NCI-H524 treated with DMSO at 0.1 percent for 48 hours (cell line): ENCODE measurements around the gene WBP1.
"Not testable (repeated sequence)": the region's sequence is repeated elsewhere in the genome, so short reads cannot be mapped to it uniquely, and the experiment has no call there.

Experiments used
- DNase-seq: peaks from one replicate; lab custom pipeline; 2025; lab: John Stamatoyannopoulos, UW

Gene WBP1

DNA sequence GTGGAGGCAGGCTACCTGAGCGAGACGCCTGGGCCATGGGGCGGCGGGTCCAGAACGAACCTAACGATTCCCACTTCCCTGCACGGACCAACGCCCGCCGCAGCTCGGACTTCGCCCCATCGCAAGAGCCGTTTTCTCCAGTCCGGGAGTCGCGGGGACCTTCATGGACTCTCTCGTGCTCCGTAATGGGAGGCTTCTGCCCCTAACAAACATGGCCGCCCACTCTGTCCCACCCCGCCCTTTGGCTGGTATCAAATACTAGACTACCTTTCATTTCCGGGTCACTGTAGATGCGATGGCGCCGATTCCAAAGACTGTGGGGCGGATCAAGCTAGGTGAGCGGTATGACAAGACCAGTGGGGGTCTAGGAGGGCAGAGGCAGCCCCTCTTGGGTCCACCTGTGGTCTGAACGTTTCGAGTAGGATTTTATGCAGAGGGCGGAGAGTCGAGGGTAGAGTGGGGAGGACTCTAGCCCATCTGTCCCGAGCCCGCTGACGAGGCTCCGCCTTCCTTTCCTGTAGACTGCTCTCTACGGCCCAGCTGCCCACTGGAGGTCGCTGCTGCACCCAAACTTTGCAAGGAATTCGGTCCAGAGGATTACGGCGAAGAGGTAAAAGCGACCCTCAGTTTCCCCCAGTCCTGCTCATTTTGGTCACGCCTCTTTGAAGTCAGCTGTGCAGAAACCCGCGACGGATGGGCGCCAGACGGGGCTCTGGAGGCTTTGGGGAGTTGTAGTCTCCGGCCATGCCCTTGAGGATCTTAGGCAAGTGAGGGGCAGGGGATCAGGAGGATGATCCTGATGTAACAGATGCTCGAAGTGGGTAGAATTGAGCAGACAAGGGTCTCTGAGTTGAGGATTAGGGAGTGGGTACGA lies 24.8 kb downstream of the WBP1 start, which contains the start of the genes CCDC142 and TTC31:
Gene CCDC142 (minus strand): TSS at position 198 of the 874 bp plus-strand sequence. CDS start 161 bp downstream, at position 37.
Gene TTC31 (plus strand): TSS at position 281 of the 874 bp plus-strand sequence. CDS start 15 bp downstream, at position 296.
- peak; percentile 85 for DNase-seq

DNA sequence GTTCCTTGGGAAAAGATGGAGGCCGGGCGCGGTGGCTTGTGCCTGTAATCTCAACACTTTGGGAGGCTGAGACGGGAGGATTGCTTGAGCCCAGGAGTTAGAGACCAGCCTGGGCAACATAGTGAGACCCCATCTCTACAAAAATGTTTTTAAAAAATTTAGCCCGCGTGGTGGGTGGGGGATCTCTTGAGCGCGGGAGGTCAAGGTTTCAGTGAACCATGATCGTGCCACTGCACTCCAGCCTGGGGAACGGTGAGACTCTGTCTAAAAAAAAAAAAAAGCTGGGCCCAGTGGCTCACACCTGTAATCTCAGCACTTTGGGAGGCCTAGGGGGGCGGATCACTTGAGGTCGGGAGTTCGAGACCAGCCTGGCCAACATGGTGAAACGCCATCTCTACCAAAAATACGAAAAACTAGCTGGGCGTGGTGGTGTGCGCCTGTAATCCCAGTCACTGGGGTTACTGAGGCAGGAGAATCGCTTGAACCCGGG lies 25.5 kb downstream of the WBP1 start:
- not testable (repeated sequence) for DNase-seq

DNA sequence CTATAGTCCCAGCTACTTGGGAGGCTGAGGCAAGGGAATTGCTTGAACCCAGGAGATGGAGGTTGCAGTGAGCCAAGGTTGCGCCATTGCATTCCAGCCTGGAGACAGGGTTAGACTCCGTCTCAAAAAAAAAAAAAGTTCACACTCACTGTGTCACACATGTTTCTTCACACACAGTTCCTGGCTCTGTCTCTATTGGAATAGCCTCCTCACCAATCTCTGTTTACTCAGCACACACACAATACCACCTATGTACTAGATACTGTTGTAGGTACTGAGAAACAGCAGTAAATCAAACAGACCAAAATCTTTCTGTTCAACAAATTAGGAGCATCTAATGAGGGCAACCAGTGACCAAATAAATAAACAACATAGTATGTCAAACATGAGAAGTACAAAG lies 27.9 kb downstream of the WBP1 start:
- DNase-seq, result no peak

DNA sequence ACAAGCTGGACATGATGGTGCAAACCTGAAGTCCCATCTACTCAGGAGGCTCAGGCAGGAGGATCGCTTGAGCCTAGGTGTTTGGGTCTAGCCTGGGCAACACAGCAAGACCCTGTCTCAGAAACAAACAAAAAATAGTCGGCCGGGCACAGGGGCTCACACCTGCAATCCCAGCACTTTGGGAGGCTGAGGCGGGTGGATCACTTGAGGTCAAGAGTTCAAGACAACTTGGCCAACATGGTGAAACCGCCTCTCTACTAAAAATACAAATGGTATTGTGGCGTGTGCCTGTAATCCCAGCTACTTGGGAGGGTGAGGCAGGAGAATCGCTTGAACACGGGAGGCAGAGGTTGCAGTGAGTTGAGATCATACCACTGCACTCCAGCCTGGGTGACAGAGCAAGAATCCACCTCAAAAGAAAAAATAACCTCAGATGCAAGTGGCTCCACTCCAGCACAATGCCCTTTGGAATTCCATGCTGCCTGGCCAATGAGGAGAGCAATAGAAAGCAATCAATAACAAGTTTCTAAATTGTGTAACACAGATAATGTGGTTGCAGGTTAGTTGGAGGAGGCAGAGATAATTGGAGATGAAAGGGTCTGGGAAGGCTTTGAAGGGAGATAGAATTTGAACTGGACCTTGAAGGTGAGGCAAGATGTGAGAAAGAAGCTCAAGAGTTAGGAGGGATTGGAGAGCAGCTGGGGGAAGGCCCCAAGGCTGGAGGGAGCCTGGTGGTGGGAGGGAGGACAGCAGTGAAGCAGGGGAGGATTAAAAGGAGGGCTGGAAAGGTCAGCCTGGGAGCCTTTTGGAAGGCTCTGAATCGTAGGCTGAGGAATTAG lies 30.6 kb downstream of the WBP1 start:
- no peak for DNase-seq

DNA sequence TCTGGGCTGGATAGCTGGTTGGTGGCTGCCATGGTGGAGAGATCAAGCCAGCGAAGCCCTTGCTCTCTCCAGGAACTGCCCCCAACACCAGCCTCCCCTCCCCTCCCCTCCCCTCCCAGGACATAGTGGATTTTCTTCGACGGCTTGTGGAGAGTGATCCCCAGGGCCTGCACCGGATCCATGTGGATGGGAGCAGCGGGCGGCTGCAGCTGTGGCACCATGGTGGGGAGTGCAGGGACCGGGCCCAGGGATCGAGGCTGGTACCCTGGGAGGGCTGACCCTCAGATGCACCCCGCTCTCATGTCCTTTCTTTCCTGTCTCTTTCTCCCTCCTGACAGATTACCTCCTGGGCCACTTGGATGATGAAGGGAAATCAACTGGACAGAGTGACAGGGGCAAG lies 31.7 kb downstream of the WBP1 start:
- no peak for DNase-seq

DNA sequence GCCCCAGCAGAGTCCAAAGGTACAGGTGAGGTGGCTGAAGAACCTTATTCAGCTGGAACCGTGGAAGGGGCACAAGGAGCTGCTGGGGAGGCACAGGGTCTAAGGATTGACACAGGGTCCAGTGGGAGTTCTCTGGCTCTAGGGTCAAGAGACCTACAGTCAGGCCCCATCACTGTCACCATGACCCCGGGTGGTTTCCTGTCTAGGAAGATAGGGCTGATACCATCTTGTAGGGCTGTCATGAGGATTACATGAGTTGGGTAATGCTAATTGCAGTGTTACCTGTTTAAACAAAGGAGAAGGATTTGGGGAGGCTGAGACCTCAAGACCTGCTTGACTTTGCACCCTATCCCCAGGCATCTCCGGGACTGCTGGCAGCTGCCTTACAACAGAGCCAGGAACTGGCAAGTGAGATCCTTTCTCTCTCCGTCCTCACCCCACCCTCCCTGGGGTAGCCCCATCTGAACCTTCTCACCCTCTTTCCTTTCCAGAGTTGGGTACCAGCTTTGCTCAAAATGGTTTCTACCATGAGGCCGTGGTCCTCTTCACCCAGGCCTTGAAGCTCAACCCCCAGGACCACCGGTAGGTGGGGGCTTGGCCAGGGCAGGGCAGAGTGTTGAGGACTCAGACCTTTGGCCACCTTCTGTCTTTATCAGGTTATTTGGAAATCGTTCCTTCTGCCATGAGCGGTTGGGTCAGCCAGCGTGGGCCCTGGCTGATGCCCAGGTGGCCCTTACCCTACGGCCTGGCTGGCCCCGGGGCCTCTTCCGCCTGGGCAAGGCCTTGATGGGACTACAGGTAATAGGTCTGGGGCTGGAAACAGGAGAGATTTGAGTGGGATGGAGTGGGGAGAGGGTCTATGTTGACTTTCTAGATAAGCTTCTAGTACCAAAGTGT lies 33.7 kb downstream of the WBP1 start:
- no peak for DNase-seq

DNA sequence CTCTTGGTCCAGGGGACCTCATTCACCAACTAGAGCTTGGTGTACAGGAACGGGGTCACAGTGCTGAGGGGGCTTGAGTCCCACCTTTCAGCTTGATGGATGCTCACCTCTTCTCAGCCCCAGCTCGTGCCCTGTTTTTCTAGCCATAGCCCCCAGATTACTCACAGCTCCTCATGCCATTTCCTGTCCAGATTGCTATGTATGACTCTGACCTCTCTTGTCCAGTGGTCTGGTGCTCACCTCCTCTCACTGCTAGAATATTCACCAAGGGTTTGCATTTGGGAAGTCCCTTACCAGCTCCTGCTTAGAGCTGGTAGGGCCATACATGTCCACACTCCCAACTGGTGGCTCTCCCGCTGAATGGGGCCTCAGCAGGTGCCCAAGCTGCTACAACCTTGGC lies 35.3 kb downstream of the WBP1 start:
- DNase-seq, result no peak

DNA sequence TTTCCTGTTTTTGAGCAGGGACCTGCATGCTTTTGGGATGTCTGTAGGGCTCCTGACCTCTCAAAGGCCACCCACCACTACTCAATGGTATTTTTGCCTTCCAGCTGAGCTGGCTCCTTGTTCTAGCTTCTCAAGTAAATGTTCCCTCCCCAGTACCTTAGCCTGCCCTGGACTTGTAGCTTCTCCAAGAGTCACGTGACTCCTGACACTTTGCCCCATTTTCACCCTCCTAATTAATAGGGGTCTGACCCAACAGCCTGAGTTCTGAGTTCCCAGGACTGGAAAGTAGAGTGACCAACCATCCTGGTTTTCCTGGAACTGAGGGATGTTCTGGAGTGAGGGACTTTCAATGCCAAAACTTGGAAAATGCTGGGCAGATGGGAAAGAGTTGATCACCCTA lies 37.2 kb downstream of the WBP1 start:
- DNase-seq, result no peak

DNA sequence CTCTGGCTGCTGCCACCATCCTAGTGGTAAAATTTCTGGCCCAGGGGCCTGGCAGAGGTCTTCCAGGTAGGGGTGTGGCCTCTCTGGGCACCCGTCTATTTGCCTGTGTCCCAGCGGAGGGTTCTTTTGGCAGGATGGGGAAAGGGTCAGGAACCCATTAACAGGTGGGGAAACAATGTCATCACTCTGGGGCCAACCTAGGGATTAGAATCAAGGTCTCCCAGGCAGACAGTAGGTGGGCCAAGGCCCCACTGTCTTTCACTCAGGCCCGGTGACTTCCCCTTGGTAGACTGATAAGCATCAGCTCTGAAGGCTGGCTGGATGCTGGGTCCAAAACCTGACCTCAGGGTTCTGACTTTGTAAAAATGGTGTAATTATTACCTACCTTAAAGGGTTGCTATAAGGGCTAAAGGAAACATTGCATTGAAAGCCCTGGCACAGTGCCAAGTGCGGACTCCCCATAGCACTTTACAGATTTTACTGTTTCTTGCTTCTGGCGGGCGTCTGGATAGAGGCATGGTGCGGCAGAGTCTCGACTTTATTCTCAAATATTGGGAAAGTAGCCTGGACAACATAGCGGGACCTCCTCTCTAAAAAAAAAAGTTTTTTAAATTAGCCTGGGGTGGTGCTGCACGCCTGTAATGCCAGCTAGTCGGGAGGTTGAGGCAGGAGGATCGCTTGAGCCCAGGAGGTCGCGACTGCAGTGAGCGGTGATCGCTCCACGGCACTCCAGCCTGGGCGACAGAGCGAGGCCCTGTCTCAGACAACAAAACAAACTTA lies 38.9 kb downstream of the WBP1 start:
- DNase-seq, result no peak

DNA sequence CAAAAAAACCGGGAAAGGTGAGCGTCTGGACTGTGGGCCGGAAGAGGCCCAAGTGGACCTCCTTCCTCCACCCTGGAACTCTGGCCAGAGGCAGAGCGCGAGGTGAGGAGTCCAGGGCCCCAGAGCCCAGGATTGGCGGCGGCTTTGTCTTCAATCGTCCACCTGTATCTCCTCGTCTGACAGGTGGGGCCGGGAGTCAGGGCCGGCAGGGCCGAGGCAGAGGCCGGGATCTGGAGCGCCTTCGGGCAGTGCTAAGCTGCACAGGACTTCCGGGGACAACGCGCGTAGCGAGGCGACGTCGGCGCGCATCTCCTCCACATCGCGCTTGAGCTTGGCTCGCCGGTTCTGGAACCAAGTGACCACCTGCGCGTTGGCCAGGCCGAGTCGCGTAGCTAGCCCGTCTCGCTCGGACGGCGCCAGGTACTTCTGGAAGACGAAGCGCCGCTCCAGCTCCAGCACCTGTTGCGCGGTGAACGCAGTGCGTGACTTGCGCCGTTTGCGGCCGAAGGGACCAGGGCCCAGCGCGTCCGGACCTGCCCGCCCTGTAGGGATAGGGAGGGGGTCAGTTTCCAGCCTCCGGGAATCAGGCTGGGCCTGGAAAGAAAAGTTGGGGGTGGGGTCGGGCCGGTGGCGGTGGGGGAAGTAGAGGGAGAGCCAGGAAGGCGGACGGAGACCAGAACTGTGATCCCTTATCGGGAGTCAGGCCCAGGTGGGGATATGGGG lies 39.7 kb downstream of the WBP1 start:
- no peak for DNase-seq

DNA sequence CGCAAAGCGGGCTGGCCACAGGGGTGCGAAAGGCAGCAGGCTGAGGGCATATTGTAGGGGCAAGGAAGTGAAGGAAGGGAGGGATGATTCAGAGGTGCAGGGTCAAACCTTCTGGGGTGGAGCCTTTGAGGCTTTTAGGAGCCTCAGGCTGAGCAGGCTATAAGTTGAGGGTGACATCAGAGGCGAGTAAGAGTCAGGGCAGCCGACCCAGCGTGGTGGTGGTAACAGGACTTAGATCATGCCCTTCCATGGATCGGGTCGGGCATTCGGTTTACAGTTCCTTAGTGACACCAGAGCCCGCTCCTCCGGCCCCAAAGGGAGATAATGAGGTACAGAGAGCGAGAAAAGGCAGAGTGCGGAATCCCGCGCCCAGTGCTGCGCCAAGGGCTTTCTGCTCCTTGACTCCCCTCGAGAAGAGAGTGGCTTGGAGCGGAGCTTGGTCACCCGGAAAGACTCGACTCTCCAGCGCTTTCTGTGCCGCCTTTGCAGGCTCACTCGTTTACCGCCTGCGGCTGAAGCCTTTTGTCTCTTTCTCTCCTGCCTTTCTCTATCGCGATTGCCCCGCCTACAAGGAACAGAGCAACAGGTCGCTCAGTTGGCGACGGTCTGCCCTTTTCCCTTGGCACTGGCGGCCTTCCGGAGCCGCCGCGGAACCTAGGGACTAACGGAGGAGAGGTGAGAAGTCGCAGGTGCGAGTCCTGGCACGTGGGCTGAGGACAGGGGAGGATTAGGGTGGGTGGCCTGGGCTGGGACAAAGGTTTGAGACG lies 40.4 kb downstream of the WBP1 start:
- no peak for DNase-seq

DNA sequence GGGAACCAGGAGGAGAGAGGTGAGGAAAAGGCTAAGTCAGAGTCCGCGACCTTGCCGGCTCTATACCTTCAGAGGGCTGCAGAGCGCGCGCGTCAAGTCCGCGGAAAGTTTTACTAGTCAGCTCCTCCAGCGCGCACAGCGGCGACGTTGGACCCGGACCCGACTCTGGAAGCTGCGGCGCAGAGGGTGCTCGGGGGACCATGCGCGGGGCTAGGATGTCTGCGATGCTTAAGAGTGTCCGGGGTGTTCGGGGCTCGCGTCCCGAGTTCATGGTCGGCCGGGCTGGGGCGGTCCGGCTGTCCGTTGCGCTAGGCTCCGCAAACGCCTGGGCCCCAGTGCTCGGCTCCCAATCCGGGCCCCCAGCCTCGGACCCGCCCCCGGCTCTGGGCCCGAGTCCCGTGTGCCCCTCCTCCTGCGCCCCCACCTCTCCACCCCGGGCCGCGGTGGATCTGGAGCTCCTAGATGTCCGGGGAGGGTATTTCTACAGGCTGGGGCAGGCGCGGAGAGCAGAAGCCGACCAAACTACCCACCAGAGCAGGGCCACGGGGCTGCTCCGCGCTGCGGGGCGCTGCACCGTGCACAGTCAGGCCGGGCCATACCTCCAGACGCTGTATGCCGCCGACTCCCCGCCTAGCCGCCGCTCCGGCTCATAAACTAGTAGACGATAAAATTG lies 41.2 kb downstream of the WBP1 start, which contains the start of gene LBX2:
Gene LBX2 (minus strand): TSS at position 337 of the 673 bp plus-strand sequence. CDS start 66 bp downstream, at position 271.
- no peak for DNase-seq

DNA sequence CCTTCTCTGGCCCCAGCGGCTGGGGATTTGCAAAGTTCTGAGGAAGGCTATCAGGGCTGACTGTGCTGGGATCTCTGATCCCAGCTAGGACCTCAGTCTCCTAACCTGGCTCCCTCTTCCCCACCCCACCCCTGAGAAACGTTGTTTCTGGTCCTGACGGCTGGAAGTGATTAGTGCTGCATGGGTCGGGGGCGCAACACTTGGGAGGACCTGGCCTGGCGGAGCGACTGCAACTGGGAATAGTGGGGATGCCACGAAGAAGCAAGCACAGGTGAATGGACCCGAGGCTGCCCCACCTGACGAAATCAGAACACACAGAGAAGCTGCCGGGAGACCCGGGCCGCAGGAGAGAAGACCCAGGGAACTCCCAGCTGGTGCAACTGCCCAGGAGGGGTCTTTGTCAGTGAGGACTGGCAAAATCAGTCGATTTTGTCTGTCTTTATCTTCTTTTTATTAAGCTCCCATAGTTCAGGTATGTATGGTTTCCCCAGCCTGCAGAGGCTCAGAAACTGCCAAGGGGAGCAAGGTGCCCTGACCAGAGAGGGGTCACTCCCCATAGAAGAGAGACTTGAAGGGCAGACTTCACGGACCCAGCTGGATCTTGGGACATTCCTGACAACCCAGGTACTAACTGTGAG lies 41.8 kb downstream of the WBP1 start:
- DNase-seq, result no peak

DNA sequence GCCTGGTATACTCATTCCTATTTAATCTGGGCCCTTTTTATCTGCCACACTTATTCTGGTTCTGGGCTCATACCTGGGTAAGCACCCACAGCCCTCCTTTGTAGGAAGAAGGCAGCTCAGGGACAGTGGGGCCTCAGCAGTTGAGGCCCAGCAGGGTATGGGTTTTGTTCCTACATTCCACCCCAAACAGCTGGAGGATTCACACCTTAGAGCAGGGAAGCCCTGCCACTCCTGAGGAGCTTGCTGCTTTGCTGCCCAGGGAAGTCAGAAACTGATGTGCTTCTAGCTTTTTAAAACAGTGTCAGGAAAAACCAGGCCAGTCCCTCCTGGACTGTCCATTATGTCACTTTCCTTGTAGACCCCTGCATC lies 42.3 kb downstream of the WBP1 start:
- DNase-seq, result no peak

DNA sequence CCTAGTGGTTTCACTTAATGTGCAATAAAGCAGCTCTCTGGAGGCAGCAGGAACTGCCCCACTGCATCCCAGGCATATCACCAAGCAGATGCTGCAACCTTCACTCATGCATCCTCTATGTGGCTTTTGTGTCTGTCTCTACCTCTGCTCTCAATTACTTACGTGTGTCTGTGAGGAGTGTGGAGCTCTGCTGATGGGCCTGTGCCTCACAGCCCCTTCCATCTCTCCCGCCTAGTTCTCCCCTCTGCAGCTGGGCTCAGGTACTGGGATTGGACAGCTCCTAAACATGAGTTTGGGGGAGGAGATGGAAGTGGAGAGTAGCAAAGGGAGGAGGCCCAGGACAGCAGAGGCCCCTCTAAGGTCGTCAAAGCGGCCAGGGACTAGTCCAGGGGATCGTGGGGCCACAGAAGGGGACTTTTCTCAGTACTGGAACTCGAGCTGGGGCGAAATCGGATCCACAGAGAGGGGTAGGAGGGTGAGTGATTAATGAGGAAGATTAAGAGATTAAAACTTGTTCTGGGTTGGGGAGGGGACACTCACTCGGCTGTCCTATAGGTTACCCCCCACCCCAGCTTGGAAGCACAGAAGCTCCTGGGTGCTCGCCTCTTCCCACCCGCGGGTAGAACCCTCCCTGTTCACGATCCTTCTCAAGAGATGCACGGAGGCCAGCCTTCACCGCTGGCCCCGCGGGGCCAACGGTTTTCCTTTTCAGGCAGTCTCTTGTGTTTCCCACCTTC lies 43.3 kb downstream of the WBP1 start:
- DNase-seq, result no peak

DNA sequence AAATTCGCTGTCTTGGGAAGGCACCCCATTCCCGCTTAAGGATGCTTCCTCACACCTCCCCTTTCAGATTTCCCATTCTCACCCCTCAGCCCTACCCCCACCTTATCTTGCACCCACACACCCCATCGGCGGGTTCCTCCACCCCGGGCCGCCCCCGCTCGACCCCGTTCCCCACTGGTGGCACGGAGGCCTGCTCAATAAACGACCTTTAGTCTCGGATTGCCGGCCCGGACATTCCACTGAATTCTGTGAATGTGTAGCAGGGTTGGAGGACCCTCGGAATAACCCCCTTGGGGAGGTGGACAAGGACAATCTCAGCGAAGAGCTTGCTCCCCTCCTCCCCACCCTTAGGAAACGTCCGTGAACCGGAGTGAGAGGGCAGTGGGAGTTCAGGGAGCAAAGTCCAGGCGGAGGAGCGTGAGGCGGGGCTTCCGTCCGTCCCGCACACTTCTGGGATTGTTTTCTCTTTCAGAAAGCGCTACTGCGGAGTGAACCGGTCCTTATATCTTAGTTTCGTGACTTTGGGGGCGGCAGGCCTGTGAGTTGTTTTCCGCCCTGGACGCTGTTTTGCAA lies 44.0 kb downstream of the WBP1 start:
- DNase-seq, result no peak
